Measurements from ENCODE around the gene SMARCB1. TPM values are rescaled to one million over a fixed set of nuclear protein-coding genes. Genes with fewer than 3 reads are reported as not detected.

The SMARCB1 gene
- total RNA-seq, 1 experiment from 2014 or later, result 49.6 TPM

DNA sequence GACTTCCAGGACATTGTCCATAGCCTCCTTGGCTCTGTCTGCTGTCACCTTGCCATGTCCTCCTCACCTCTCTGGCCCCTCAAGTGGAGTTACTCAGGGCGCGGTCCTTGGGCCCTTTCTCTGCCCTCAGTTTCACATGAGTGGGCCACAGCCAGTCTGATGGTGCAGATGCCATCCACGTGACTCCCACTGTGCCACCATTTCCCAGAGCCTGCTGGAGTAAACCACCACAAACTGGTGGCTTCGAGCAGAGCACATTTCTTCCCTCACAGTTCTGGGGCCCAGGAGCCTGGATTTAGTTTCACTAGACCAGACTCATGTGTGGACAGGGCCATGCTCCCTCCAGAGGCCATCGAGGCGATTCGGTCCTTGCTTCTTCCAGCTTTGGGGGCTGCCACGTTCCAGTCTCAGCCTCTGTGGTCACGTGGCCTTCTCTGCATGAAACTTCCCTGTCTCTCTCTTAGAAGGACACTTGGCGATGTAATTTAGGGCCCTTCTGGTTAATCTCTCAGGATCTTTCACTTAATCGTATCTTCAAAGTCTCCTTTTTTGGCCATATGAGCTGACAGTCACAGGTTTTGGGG, 14.6 kb downstream of the SMARCB1 start:
- DNase-seq (ENCODE audit: extremely low read depth, low read depth), result no peak

DNA sequence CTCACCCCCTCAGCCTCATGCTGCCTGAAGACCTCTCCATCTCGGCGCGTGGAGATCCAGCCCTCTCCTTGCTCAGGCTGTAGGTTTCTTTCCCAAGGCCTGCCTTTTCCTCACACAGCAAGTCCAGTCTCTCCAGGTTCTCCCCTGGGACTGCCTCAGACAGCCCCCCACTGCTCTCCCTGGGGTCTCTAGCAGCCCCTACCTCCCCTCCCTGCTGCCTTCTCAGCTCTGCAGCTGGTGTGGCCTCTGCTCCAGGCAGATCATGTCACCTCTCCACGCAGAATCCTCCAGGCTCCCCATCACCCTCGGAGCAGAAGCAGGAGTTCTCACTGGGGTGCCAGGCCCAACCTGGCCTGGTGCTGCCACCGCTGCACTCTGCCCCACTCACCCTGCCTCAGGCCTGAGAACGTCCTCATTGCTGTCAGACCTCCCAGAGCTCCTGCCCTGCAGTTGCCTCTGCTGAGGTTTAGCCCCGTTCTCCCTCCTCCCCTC, 15.2 kb downstream of the SMARCB1 start:
- DNase-seq (ENCODE audit: extremely low read depth, low read depth), result no peak

DNA sequence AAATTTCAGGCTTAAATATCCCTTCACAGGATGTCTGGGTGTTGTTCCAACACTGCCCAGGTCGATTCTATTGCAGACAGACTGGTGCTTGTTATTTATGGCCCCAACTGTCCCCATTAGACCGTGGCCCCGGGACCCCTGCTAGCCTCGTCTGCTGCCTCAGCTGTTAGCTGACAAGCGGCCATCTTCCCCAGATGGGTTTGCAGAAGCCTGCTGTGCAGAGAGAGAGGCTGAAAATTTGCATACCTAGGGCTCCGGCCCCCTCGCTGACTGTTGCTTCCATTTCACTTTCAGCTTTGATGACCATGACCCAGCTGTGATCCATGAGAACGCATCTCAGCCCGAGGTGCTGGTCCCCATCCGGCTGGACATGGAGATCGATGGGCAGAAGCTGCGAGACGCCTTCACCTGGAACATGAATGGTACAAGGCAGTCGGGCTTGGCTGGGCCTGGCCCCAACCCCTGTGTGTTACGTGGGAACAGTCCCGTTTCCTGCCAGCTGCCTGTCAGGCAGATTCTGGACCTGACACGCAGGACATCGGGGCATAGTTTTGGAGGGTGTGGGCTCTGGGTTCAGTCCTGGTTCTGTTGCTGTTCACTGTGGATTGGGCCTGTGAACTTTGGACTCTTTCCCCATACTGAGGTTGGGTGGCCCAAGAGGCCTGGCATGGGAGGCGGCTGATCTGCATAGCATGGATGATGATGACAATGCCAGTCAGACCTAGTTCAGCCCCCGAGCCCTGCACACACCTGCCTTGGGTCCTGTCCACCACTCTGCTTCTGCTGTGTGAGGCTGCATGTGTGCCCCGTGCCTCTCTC, 16.4 kb downstream of the SMARCB1 start:
- no peak for DNase-seq (ENCODE audit: extremely low read depth, low read depth)

DNA sequence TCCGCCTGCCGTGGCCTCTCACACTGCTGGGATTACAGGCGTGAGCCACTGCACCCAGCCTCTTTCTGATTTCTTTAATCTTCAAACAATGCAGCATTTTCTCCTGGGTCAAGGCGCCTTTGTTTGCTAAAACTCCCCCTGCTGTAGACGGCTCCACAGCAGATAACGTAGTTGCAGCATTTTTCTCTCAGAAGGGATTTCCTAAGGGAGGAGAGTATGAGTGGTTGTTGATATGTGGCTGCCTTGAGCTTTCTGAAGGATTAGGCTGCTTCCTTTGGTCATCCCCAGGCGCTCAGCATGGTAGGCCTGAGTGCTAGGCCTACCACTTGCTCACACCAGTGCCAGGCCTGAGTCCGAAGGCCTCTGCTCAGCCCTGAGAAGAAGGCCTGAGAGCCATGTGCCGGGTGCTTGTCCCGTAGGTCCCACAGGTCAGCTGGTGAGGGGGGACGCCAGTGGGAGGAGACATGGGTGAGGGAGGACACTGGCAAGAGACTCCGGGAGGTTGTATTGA, 18.1 kb downstream of the SMARCB1 start:
- DNase-seq (ENCODE audit: extremely low read depth, low read depth), result no peak

DNA sequence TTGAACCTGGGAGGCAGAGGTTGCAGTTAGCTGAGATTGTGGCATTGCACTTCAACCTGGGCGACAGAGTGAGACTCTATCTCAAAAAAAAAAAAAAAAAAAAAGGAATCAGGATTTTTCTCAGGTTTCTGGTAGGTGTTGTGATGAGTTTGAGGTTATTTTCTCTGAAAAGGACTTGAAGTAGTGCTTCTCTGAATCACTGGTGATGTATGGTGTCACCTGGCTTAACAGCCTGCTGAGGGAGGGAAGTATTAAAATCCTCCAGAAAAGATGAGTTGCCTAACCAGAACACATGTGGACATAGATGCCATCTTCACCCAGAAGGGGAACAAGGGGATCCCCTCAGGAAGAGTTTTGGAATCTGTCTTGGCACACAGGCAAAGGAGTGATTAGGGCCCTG, 20.1 kb downstream of the SMARCB1 start:
- DNase-seq (ENCODE audit: extremely low read depth, low read depth), result no peak

DNA sequence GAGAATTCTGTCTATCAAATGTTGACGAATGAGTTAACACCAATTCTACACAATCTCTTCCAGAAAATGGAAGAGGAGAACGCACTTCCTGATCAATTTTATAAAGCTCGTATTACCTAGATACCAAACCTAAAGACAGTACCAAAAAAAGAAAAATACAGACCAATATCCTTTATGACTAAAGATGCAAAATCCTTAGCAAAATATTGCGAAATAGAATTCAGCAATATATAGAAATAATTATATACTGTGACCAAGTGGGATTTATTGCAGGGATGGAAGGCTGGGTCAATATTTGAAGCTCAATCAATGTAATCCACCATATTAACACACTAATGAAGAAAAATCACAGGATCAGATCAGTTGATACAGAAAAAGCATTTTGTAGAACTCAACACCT, 25.6 kb downstream of the SMARCB1 start:
- DNase-seq (ENCODE audit: extremely low read depth, low read depth), result no peak

DNA sequence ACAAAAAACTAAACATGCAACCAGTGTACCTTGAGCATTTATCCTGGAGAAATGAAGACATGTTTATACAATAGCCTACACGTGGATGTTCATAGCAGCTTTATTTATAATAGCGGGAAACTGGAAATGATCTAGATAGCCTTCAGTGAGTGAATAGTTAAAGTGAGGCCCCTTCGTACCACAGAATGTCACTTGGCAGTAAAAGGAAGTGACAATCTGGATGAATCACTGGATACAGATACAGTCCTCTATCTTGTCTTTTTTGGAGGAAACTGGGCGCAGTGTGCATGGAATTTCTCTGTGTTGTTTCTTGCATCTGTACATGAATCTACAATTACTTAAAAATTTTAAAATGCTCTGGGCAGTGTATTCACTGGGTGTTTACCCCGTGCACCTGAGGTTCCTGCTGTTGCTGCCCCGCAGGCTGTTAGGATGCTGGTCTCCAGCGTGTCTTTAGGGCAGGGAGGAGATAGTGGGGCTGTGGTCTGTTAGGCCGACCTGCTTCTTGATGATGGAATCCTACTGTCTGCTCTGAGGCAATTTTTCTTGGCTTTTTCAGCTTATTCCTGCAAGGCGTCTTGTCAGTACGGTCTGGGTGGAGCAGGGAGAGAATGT, 28.9 kb downstream of the SMARCB1 start:
- DNase-seq (ENCODE audit: extremely low read depth, low read depth), result no peak

DNA sequence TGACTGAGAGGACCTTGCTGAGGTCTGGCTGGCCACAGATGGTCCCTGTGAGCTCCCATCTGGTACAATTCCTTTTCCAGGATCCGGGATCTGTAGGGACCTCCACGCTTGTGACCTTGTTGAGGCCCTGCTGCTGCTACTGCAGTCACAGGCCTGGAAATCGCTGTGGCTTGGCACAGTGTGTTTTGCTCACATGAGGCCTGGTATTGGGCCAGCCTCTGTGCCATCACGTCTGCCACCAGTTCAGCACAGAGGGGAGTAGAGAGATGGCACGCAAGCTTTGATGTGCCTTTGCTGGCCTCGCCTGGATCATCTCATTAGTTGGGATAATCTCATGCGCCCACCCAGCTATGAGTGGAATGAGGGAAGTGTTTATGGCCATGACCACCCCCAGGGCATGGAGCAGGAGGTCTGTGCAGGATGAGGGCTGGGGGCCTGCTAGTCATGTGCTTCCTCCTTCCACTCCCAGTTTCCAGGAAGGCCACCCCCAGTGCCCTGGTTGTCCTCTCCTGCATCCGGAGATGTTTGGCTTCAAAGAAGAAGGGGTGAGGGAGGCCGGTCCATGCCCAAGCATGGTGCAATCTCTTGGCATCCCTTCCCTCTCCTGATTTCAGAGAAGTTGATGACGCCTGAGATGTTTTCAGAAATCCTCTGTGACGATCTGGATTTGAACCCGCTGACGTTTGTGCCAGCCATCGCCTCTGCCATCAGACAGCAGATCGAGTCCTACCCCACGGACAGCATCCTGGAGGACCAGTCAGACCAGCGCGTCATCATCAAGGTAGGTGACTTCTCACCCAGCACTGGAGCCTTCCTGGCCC, 29.6 kb downstream of the SMARCB1 start:
- no peak for DNase-seq (ENCODE audit: extremely low read depth, low read depth)

DNA sequence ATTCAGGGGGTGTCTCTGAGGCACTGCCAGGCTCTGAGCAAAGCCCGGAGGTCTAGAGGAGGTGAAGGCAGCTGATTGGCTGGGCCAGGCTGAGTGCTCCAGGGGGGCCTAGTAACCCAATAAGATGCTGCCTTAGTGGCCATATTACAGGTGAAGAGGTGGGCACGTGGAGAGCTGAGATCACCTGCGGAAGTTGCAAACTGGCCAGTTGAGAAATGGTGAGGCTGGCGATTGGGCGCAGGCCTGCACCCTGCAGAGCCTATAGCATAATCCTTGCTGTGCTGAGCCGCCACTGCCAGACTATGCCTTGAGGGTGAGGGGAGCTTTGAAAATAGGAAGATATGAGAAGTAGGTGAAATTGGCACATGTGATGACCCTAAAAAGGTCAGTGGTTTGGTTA, 30.4 kb downstream of the SMARCB1 start:
- DNase-seq (ENCODE audit: extremely low read depth, low read depth), result no peak

DNA sequence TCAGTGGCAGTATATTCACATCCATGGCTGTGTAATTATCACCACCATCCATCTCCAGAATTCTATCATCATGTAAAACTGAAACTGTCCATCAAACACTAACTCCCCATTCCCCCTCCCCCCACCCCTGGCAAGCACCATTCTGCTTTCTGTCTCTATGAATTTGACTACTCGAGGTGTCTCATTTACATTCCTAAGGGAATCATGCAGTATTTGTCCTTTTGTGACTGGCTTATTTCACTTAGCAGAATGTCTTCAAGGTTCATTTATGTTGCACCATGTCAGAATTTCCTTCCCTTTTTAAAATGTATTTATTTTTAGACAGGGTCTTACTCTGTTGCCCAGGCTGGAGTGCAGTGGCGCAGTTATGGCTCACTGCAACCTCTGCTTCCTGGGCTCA, 31.8 kb downstream of the SMARCB1 start:
- no peak for DNase-seq (ENCODE audit: extremely low read depth, low read depth)

DNA sequence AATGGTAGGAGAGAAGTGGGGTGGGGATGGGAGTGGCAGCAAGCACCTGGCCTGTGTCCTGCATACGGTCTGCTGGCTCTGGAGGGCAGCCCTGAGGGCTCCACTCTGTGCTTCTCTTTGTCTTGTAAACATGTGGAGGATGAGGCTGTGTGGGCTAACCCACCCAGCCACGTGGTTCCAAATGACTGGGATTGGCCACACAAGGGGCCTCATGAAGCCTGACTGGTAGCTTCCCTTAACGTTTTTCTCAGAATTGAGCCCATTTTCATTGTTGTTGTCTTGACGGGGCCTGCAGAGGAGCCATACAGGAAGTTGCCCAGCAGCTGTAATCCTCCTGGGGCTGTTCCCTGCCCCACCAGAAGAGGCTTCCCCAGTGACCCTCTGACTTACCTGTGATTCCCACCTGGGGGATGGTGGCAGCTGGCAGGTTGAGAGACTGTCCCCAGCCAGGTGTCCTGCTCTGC, 34.0 kb downstream of the SMARCB1 start:
- DNase-seq (ENCODE audit: extremely low read depth, low read depth), result no peak

DNA sequence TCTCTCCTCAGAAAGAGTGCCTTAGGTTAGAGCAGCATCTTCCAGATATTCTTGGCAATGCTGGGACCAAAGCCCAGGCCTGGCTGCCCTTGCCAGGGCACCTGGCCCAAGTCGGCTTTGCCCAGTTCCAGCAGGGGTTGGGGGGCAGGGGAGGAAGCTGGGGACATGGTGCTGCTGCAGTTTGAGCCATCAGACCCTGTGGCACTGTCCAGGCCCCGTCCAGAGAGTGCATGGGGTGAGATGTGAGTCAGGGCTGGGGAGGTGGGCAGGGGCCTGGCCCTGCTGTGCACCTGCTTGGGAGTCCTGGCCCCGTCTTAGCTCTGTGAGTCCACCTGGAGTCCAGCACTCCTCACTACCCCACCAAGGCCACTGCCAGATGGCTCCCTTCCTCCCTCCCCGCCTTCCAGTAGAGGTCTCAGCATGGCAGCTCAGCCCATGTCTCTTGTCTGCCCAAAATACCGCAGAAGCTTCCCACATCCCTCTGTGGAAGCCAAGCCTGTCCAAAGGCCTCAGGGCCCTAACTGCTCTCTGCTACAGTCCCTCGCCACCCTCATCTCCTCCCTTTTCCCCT, 35.4 kb downstream of the SMARCB1 start:
- DNase-seq (ENCODE audit: extremely low read depth, low read depth), result no peak

DNA sequence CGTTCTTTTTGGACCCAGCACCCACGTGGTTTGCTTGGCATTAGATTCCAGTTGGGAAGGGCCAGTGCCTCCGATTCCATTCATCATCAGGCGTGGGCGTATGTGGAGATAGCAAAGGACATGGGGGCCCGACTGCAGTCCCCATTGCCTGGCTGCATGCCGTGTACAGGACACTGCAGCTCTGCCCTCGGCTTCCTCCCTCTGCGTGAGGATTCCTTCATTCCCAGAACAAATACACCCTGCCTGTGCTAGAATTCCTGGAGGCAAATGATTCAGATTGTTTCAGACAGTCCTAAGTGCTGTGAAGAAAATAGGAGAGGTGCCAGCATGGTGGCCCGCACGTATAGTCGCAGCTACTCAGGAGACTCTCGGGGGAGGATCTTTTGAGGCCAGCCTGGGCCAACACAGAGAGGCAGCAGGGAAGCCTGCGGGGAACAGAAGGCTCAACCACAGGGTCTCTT, 36.6 kb downstream of the SMARCB1 start:
- DNase-seq (ENCODE audit: extremely low read depth, low read depth), result no peak

DNA sequence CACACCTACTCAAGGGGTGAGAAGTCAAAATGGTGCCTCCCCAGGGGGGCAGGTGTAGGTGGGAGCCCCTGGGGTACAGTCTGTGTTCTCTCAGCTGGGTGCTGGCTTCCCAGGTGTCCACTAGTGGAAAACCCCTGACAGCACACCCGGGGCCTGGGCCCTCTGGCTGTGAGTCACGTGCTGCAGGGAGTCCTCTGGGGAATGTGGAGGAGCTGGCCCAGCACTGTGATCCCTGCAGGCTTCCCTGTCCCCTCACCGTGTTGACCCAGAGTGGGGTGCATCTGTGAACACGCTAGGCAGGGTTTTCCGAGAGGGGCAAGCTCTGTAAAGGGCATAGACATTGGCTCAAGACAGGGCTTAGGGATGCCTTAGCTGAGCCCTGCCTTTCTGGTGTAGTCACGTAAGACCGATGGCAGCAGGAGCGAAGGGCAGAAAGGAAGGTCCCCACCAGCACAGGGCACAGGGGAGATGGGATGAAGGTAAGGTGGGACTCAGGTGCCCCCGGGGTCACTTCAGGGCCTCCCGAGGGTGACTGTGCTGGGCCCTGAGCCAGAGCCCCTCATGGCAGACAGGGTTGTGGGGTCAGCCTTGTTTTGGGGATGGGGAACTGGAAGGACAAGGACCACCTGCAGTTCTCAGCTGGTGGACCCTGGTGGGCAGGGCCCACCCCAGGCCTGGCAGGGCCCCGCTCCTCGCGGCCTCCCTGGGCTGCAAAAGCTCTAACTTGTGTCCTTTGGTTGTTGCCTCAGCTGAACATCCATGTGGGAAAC, 37.9 kb downstream of the SMARCB1 start:
- DNase-seq (ENCODE audit: extremely low read depth, low read depth), result no peak

DNA sequence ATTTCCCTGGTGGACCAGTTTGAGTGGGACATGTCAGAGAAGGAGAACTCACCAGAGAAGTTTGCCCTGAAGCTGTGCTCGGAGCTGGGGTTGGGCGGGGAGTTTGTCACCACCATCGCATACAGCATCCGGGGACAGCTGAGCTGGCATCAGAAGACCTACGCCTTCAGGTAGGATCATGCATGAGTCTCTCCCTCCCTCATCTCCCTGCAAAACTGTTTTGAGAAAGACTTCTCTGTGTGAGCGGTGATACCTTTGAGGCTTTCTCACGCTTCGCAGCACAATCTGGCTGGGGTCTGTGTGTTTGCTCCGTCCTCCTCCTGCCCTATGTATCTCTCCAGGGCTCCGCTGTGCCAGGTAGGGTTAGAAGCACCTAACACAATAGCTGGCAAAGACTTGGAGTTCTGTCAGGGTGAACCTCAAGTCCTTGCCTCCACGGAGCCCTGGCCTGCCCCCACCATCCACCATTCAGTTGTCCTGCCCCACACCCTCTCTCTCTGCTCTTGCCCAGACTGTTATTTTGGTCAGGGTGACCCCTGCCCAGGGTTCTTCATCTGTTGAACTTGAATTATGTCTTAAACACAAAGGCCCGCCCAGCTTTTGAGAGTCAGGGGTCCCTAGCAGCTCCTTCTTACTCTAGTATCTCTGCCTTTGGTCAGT, 38.6 kb downstream of the SMARCB1 start:
- no peak for DNase-seq (ENCODE audit: extremely low read depth, low read depth)

DNA sequence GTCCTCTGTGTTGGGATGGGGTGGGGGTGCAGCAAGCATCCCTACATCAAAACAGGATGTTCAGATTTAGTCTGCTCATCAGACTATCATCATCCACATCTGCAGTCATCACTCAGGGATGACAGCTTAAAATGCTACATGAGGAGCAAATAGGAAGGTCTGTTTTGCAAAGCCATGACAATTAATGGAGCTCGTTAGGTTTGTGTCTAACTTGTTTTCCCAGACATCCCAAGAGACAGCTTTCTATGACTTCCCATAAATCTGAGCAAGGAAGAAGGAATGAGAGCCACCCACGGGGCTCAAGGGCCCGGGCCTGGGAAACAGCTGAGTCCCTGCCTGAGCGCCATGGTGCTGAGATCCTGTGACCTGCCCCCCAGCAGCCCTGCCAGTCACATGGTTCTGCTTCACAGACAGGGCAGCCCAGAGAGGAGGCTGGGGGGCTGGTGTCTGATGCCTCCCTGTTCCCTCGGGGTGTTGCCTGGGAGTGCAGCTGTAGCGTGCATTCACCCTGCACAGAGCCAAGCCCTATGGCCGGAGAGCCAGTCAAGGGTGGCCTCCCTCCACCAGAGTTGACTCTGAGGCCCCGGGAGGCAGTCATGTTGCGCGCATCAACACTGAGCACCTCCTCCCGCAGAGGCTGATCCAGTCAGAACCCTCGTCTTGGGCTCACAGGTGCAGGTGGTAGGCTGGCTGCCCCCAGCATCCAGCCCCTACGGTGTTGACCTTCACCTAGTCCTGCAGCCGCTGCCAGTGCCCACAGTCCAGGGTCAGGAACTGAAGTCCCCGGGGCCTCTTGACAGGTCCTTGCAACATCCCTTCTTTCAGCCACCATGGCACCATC, 40.0 kb downstream of the SMARCB1 start:
- no peak for DNase-seq (ENCODE audit: extremely low read depth, low read depth)

DNA sequence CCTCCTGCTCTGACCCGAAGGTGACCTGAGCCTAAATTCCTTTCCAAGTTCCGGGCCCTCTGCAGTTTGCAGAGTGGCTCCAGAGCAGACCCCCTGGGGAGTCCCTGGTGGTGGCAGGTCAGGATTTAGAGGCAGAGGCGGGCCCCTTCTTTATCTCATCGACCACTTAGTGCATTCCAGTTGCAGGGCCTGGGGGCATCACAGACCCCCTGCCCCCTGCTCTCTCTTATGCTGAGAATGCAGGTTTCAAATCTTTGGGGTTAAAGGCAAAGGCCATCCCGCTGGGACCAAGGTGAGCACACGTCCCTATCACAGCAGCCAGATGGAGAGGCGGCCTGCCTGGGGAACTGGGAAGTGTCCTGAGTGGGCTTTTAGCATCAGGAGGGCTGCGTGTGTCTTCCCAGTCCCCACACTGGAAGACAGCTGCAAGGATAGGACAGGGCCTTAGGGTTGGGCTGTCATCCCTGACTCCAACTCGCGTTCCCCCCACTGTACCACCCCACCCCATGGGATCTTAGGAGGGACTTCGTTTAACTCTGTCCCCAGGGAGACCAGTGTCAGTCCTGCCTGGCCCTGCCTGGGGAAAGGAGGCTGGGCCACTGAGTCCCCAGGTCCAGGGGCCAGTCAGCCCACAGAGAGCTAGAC, 40.7 kb downstream of the SMARCB1 start:
- no peak for DNase-seq (ENCODE audit: extremely low read depth, low read depth)
